Measurements from ENCODE around the gene DDN. TPM values are rescaled to one million over a fixed set of nuclear protein-coding genes. Genes with fewer than 3 reads are reported as not detected.

The DDN gene
- total RNA-seq, 1 experiment from 2014 or later, result 0.35 TPM

DNA sequence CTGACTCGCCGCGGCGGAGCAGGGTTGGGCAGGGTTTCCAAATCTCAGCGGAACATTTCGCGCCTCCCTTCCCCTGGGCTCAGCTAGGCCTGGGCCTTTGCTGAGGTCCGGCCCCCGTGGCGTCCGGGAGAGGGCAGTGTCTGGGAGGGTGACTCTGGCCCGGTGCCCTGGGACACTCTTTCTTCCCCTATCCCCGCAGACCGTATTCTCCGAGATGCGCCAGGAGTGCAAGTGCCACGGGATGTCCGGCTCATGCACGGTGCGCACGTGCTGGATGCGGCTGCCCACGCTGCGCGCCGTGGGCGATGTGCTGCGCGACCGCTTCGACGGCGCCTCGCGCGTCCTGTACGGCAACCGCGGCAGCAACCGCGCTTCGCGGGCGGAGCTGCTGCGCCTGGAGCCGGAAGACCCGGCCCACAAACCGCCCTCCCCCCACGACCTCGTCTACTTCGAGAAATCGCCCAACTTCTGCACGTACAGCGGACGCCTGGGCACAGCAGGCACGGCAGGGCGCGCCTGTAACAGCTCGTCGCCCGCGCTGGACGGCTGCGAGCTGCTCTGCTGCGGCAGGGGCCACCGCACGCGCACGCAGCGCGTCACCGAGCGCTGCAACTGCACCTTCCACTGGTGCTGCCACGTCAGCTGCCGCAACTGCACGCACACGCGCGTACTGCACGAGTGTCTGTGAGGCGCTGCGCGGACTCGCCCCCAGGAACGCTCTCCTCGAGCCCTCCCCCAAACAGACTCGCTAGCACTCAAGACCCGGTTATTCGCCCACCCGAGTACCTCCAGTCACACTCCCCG is 18.0 kb downstream of the DDN start:
- Histone ChIP-seq H2BK12ac (ENCODE audit: insufficient read length, low read depth, low read length) (no peak overlapping the region), H3K79me2 (ENCODE audit: insufficient read depth, low read length) (no peaks in the 10 kb centered on the region), H3K79me1 (ENCODE audit: insufficient read depth, low read depth, low read length, poor library complexity, severe bottlenecking) (no peaks in the 10 kb centered on the region), H4K8ac (replicated peaks; ENCODE audit: insufficient read length, low read depth, low read length) (no peak overlapping the region), H3K4me2 (ENCODE audit: insufficient read depth, insufficient read length, low read length) (peak overlapping the region; percentile 30), H3K4ac (ENCODE audit: low read depth, low read length) (no peak overlapping the region), H3K23ac (ENCODE audit: insufficient read length, low read depth, low read length) (no peak overlapping the region), H2BK120ac (ENCODE audit: low read depth, low read length, poor library complexity, severe bottlenecking) (no peak overlapping the region), H4K91ac (ENCODE audit: insufficient read length, low read depth, low read length) (no peak overlapping the region), H3K27ac (ENCODE audit: insufficient read length, low read depth, low read length) (no peak overlapping the region), H3T11ph (ENCODE audit: low read length) (no peak overlapping the region), H2AFZ (ENCODE audit: low read length) (no peak overlapping the region), H3K18ac (ENCODE audit: insufficient read length, low read depth, low read length) (no peak overlapping the region), H4K20me1 (ENCODE audit: control insufficient read depth, insufficient read depth, insufficient read length) (no peaks in the 10 kb centered on the region), H3K14ac (ENCODE audit: insufficient read depth, low read length) (no peak overlapping the region), H2BK15ac (ENCODE audit: low read depth, low read length) (no peak overlapping the region), H2BK20ac (ENCODE audit: low read depth, low read length, poor library complexity, severe bottlenecking) (no peak overlapping the region), H3K4me1 (ENCODE audit: insufficient read depth, low read length) (no peaks in the 10 kb centered on the region; the same call in 1 of the 2 replicates), H3K56ac (ENCODE audit: insufficient read length, low read depth, low read length) (no peak overlapping the region), H3K9me3 (ENCODE audit: control insufficient read depth, low read depth, low read length) (no peaks in the 10 kb centered on the region), H4K5ac (ENCODE audit: insufficient read length, low read depth, low read length) (no peak overlapping the region), H3K23me2 (ENCODE audit: insufficient read length, low read depth, low read length, poor library complexity, severe bottlenecking) (peaks cover 15% of the 10 kb centered on the region), H2AK5ac (ENCODE audit: insufficient read length, low read length) (no peak overlapping the region), H3K9ac (ENCODE audit: extremely low read depth, insufficient read length, low read length) (no peak overlapping the region), H3K27me3 (ENCODE audit: insufficient read depth, low read length) (peaks cover 88% of the 10 kb centered on the region), H2BK5ac (ENCODE audit: insufficient read length, low read length) (no peak overlapping the region)
- DNase-seq, result no peak
- H3K27ac Mint-ChIP-seq, result no peak overlapping the region
- peak overlapping the region; percentile 49 to 75 for H3K4me3 Mint-ChIP-seq
- TF ChIP-seq CTCF (conservative IDR thresholded peaks at IDR 0.05), result peak; percentile 51
- H3K27me3 Mint-ChIP-seq (ENCODE audit: low read depth), result peaks cover 99% of the 10 kb centered on the region
- no CpG with 5 or more reads among the region's 91 CpGs for WGBS (ENCODE audit: extremely low coverage, insufficient read length, low lambda C conversion rate)
- peaks cover 3 to 9% of the 10 kb centered on the region in 2 experiments; a peak in 4 of 5 replicates for H3K9me3 Mint-ChIP-seq
- peaks cover 25 to 49% of the 10 kb centered on the region in 2 experiments for H3K4me1 Mint-ChIP-seq
- H3K36me3 Mint-ChIP-seq (ENCODE audit: insufficient read depth in 1 of 3, low read depth in 3 of 3), result no peaks in the 10 kb centered on the region; a peak in 1 of 7 replicates
